Measurements from ENCODE around the gene CTAGE15. TPM values are rescaled to one million over a fixed set of nuclear protein-coding genes. Genes with fewer than 3 reads are reported as not detected.

CTAGE15 gene
- total and polyA plus RNA-seq, 7 donors = 0.22 TPM; not detected in 6

Other genes starting within 250 kb of the CTAGE15 start
- gene FAM131B, start 209.1 kb upstream of the CTAGE15 start, total RNA-seq = 1 to 10 TPM in 1 of 4 donors, under 1 TPM in 3; 0.25 to 1.0 (median 0.61) TPM
- gene FAM131B, start 209.1 kb upstream of the CTAGE15 start, polyA plus RNA-seq = under 1 TPM; 0.13 to 0.27 (median 0.21) TPM
- 100 to 1,000 TPM in 2 of 4 donors, 10 to 100 TPM in 2; 60.4 to 134 (median 96.0) TPM for gene ZYX, start 190.5 kb upstream of the CTAGE15 start, total RNA-seq
- 100 to 1,000 TPM in 1 of 3 donors, 10 to 100 TPM in 2; 34.4 to 215 (median 57.6) TPM for gene ZYX, start 190.5 kb upstream of the CTAGE15 start, polyA plus RNA-seq
- gene EPHA1, start 162.9 kb upstream of the CTAGE15 start, total RNA-seq = under 1 TPM in 2 of 4 donors, not detected in 2; 0.28 to 0.38 TPM
- under 1 TPM in 2 of 3 donors, not detected in 1; 0.07 to 0.12 TPM for gene EPHA1, start 162.9 kb upstream of the CTAGE15 start, polyA plus RNA-seq
- gene TAS2R60, start 128.3 kb upstream of the CTAGE15 start, total RNA-seq = not detected
- gene TAS2R60, start 128.3 kb upstream of the CTAGE15 start, polyA plus RNA-seq = not detected
- gene TAS2R41, start 93.9 kb upstream of the CTAGE15 start, total RNA-seq = not detected
- not detected for gene TAS2R41, start 93.9 kb upstream of the CTAGE15 start, polyA plus RNA-seq
- gene TCAF2, start 49.2 kb downstream of the CTAGE15 start, total RNA-seq = 1 to 10 TPM in 3 of 4 donors, under 1 TPM in 1; 0.97 to 2.6 (median 2.0) TPM
- gene TCAF2, start 49.2 kb downstream of the CTAGE15 start, polyA plus RNA-seq = under 1 TPM; 0.39 to 0.58 (median 0.53) TPM
- not detected for gene CTAGE6, start 185.9 kb downstream of the CTAGE15 start, total RNA-seq
- not detected for gene CTAGE6, start 185.9 kb downstream of the CTAGE15 start, polyA plus RNA-seq